Fibroblast of villous mesenchyme (primary cell): ENCODE data around the gene NCOA4. TPM values are rescaled to one million over a fixed set of nuclear protein-coding genes. Genes with fewer than 3 reads are reported as not detected.

Experiments
- DNase-seq: peaks from one replicate; pipeline ENCODE4 v3.0.0-alpha.2; 2010; ENCODE audit warnings: low read depth
- H3K4me3 ChIP-seq: 2 replicates; pipeline ENCODE4 v1.5.1; 2011; ENCODE audit warnings: low read depth, mild to moderate bottlenecking, low read length
- CTCF ChIP-seq: IDR thresholded peaks from 2 replicates; pipeline ENCODE4 v1.5.1; 2012; ENCODE audit warnings: low read depth, mild to moderate bottlenecking, low read length; ENCODE audit not compliant: insufficient read depth
- total RNA-seq: library from RNA; depleted of rRNA; stranded (reverse); fragments of >200 nt; gene quantifications from 2 replicates; pipeline ENCODE4 v1.2.3, GENCODE V29; 2012

The NCOA4 gene
- total RNA-seq, 1 donor: 256 TPM

- DNase-seq: no peak
- no peak overlapping the region for H3K4me3 ChIP-seq
- TF ChIP-seq CTCF: no peak
Measured at GRCh38 chr10:46026106-46026505, 4.3 kb downstream of the NCOA4 start.

GRCh38 chr10:46025406-46025805 lies 5.0 kb downstream of the NCOA4 start:
- no peak for DNase-seq
- H3K4me3 ChIP-seq: no peak overlapping the region
- TF ChIP-seq CTCF: no peak

GRCh38 chr10:46024948-46025347 lies 5.5 kb downstream of the NCOA4 start:
- DNase-seq: no peak
- no peak for TF ChIP-seq CTCF
- H3K4me3 ChIP-seq: no peak overlapping the region

GRCh38 chr10:46022978-46023702 lies 7.3 kb downstream of the NCOA4 start:
- peak overlapping the region; percentile 73 for H3K4me3 ChIP-seq
- TF ChIP-seq CTCF: peak; percentile 32
- peak; percentile 97 for DNase-seq

GRCh38 chr10:46020344-46020657 lies 10.1 kb downstream of the NCOA4 start:
- TF ChIP-seq CTCF: no peak
- no peak for DNase-seq
- no peak overlapping the region for H3K4me3 ChIP-seq

GRCh38 chr10:46019569-46020343 lies 10.7 kb downstream of the NCOA4 start:
- no peak for DNase-seq
- no peak for TF ChIP-seq CTCF
- no peak overlapping the region for H3K4me3 ChIP-seq
